Tibial artery (tissue), 4 donors: ENCODE results near the gene POMC.

Experiments used
- DNase-seq, 2 donors: peaks; one replicate each; pipeline ENCODE4 v3.0.0-alpha.2; 2019
- H3K27ac ChIP-seq, 2 donors: fragments of 200-600 bp; sonication (generic) in 1 of 2; 1 replicate in 1 of 2; 2 replicates in 1 of 2; pipeline ENCODE4 v1.5.1; 2018 to 2019; ENCODE audit warnings: mild to moderate bottlenecking in 1 of 2
- H3K27me3 ChIP-seq, 2 donors: fragments of 200-600 bp; sonication (generic) in 1 of 2; one replicate each; pipeline versions ENCODE4 v1.5.1 to v1.6.0; 2016 to 2019
- H3K36me3 ChIP-seq, 3 donors: fragments of 200-600 bp; sonication (generic) in 2 of 3; one replicate each; pipeline ENCODE4 v1.5.1; 2016 to 2019; ENCODE audit warnings: mild to moderate bottlenecking in 2 of 3
- H3K4me1 ChIP-seq, 4 donors: fragments of 200-600 bp; sonication (generic) in 2 of 4; 1 replicate in 3 of 4; 2 replicates in 1 of 4; pipeline ENCODE4 v1.5.1; 2016 to 2019
- H3K4me3 ChIP-seq, 2 donors: fragments of 200-600 bp; sonication (generic) in 1 of 2; 1 replicate in 1 of 2; 2 replicates in 1 of 2; pipeline ENCODE4 v1.5.1; 2018 to 2019; ENCODE audit warnings: mild to moderate bottlenecking in 2 of 2
- H3K9me3 ChIP-seq, 3 donors: fragments of 200-600 bp; sonication (generic) in 1 of 3; one replicate each; pipeline ENCODE4 v1.5.1; 2016 to 2019
- intact Hi-C: fragments of 100-400 bp; cut with DNase I; formaldehyde crosslinking; loops from one replicate; pipeline ENCODE4 v1.15.0; 2023; ENCODE audit warnings: low total_unique reads
- TF ChIP-seq, protein P1 (sequence below), 2 experiments: fragments of 200-600 bp in 1 of 2; fragments of 450-650 bp in 1 of 2; IDR thresholded peaks; one replicate each; pipeline ENCODE4 v1.5.1; 2017 to 2019; ENCODE audit warnings: antibody characterized with exemption in 2 of 2, mild to moderate bottlenecking in 1 of 2, moderate library complexity in 1 of 2

The POMC gene

DNA sequence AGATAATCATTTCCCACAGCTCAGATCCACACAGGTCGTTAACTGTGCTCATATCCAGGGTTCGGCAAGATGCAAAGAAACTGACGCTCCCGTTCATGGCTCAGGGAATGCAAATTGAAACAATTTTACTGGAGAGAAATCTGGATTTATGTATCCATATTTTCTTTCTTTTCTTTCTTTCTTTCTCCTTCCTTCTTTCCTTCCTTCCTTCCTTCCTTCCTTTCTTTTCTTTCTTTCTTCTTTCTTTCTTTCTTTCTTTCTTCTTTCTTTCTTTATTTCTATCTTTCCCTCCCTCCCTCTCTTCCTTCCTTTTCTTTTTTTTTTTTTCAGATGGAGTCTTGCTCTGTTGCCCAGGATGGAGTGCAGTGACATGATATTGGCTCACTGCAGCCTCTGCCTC, 20.0 kb upstream of the POMC start:
- no peaks in the 10 kb centered on the region for H3K36me3 ChIP-seq
- no peaks in the 10 kb centered on the region for H3K4me1 ChIP-seq
- no peak for DNase-seq
- TF ChIP-seq, protein P1, sequence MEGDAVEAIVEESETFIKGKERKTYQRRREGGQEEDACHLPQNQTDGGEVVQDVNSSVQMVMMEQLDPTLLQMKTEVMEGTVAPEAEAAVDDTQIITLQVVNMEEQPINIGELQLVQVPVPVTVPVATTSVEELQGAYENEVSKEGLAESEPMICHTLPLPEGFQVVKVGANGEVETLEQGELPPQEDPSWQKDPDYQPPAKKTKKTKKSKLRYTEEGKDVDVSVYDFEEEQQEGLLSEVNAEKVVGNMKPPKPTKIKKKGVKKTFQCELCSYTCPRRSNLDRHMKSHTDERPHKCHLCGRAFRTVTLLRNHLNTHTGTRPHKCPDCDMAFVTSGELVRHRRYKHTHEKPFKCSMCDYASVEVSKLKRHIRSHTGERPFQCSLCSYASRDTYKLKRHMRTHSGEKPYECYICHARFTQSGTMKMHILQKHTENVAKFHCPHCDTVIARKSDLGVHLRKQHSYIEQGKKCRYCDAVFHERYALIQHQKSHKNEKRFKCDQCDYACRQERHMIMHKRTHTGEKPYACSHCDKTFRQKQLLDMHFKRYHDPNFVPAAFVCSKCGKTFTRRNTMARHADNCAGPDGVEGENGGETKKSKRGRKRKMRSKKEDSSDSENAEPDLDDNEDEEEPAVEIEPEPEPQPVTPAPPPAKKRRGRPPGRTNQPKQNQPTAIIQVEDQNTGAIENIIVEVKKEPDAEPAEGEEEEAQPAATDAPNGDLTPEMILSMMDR (IDR thresholded peaks at IDR 0.05): no peak
- no peak overlapping the region for H3K4me3 ChIP-seq
- H3K27me3 ChIP-seq: no peaks in the 10 kb centered on the region
- H3K9me3 ChIP-seq: no peaks in the 10 kb centered on the region
- no peak overlapping the region for H3K27ac ChIP-seq
- intact Hi-C loops: no loop called here

DNA sequence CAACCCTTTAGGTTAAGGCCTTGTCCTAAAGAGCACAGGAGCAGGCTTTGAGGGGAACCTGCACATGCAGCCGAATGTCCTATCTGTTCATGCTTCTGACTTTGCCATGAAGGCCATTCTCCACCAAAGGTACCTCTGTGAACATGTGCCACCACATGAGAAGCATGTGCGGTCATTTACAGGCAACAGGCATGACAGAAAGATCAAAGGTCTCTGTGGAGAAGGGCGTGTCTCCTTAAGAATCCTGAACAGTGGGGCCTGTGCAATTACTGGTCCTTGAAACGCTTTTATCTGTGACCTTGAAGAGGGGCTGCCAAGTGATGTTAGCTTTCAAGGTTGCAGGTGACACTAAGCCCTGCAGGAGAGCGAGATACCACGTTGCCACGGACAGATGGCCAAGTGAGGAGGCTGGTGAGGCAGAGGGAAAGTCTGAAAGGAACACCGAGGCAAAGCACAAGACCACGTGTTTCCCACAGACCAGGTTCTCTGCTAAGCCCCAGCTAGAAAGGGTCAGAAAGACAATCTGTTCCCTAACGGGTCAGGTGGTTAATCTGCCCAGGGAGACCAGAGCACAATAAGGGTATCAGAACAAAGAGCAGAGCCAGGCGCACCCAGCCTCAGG, 19.5 kb upstream of the POMC start:
- no peaks in the 10 kb centered on the region for H3K9me3 ChIP-seq
- H3K4me1 ChIP-seq: no peaks in the 10 kb centered on the region
- intact Hi-C loops: no loop called here
- H3K4me3 ChIP-seq: no peak overlapping the region
- H3K36me3 ChIP-seq: no peaks in the 10 kb centered on the region
- DNase-seq: no peak
- TF ChIP-seq, protein P1 (IDR thresholded peaks at IDR 0.05): no peak
- no peaks in the 10 kb centered on the region for H3K27me3 ChIP-seq
- H3K27ac ChIP-seq: no peak overlapping the region

GRCh38 chr2:25184254-25184653, 15.9 kb upstream of the POMC start:
- no peak for DNase-seq

GRCh38 chr2:25178976-25179375, 10.6 kb upstream of the POMC start:
- H3K27ac ChIP-seq: no peak overlapping the region
- no peaks in the 10 kb centered on the region for H3K4me1 ChIP-seq
- TF ChIP-seq, protein P1 (IDR thresholded peaks at IDR 0.05): no peak
- no peaks in the 10 kb centered on the region for H3K36me3 ChIP-seq
- peaks cover 0 to 32% of the 10 kb centered on the region in 2 donors for H3K27me3 ChIP-seq
- DNase-seq: no peak
- intact Hi-C loops: no loop called here
- peaks cover 0 to 8% (median 5%) of the 10 kb centered on the region in 3 donors for H3K9me3 ChIP-seq
- H3K4me3 ChIP-seq: no peak overlapping the region

More at GRCh38 chr2:25184254-25184653, 15.9 kb upstream of the POMC start:
- Histone ChIP-seq H3K36me3 (no peaks in the 10 kb centered on the region), H3K27ac (no peak overlapping the region), H3K9me3 (peaks cover 0 to 8% (median 5%) of the 10 kb centered on the region in 3 donors), H3K4me1 (no peaks in the 10 kb centered on the region), H3K27me3 (peaks cover 0 to 4% of the 10 kb centered on the region in 2 donors), H3K4me3 (no peak overlapping the region)
- TF ChIP-seq, protein P1 (IDR thresholded peaks at IDR 0.05): no peak
- intact Hi-C loops: no loop called here

DNA sequence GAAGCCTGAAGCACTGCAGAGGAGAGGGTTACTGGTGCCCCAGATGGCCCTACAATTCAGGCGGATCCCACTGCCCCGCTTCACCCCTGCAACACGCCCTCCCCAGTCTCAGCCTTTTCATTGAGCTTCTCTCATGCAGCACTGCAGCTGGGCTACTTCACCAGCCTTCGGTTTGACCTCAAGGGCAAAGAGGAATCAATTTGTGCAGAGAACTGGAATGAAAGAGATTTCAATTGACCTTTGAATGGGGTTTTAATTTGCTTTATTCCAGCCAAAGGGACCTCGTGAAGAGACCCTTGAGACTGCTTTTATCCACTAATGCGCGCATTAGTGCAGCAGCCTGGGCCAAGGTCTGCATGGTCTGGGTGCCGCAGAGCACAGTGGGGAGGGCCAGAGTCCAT, 8.8 kb upstream of the POMC start:
- H3K27ac ChIP-seq: no peak overlapping the region
- TF ChIP-seq, protein P1 (IDR thresholded peaks at IDR 0.05): no peak
- H3K4me3 ChIP-seq: no peak overlapping the region
- H3K9me3 ChIP-seq: peaks cover 0 to 8% (median 5%) of the 10 kb centered on the region in 3 donors
- H3K27me3 ChIP-seq: peaks cover 0 to 32% of the 10 kb centered on the region in 2 donors
- no peaks in the 10 kb centered on the region for H3K4me1 ChIP-seq
- no peaks in the 10 kb centered on the region for H3K36me3 ChIP-seq
- intact Hi-C loops: no loop called here
- no peak for DNase-seq
